ENCODE data around the gene TSPAN14. TPM values are rescaled to one million over a fixed set of nuclear protein-coding genes. Genes with fewer than 3 reads are reported as not detected.

Gene TSPAN14
- total RNA-seq, 6 experiments from 2014 or later = 72.9 to 96.2 (median 84.5) TPM

DNA sequence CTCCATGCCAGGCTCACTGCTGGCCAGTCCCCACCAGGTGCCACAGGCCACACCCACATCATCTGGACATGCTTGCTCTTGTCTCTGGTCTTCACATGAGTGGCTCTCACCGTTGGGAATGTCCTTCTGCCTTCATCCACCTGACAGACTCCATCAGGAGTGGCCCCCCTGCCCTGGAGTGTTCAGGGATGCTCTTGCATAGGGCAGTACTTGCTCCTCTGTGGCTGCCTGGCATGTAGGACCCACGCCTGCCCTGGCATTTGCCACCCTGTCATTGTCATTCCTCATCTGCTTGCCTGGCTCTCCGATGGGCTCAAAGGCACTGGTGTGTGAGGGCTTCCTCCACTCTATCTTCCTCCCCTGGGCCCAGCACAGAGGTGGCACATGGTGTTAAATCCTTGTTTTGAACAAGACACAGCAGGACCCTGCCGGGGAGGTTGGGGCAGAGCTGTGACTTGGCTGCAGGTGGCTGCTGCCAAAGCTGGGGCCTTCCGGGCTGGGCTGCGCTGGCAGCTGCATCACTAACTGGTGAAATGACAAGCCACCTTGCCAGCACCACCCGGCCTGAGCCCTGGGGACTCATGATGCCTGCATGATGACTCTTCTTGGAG is 85.4 kb downstream of the TSPAN14 start:
- H3K4me1 Mint-ChIP-seq (ENCODE audit: low read depth) = peaks cover 18% of the 10 kb centered on the region
- H3K27ac Mint-ChIP-seq = no peak overlapping the region

DNA sequence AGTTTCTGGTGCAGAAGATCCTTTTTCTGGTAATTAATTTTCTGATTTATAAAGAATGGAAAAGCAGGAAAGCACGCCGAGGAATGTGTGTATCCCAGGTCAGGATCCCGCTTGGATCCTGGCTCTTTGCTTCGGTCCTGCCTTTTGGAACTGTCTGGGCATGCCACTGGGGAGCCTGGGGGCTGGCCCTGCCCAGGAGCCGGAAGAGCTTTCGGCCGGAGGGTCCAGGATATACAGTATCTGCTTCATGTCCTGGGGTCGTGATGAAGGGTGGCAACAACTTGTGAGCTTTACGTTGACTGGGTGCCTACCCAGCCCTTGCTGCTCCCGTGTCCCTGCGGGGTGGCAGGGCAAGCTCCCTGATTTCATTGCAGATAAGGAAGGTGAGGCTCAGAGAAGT is 86.0 kb downstream of the TSPAN14 start:
- TF ChIP-seq, protein P1, sequence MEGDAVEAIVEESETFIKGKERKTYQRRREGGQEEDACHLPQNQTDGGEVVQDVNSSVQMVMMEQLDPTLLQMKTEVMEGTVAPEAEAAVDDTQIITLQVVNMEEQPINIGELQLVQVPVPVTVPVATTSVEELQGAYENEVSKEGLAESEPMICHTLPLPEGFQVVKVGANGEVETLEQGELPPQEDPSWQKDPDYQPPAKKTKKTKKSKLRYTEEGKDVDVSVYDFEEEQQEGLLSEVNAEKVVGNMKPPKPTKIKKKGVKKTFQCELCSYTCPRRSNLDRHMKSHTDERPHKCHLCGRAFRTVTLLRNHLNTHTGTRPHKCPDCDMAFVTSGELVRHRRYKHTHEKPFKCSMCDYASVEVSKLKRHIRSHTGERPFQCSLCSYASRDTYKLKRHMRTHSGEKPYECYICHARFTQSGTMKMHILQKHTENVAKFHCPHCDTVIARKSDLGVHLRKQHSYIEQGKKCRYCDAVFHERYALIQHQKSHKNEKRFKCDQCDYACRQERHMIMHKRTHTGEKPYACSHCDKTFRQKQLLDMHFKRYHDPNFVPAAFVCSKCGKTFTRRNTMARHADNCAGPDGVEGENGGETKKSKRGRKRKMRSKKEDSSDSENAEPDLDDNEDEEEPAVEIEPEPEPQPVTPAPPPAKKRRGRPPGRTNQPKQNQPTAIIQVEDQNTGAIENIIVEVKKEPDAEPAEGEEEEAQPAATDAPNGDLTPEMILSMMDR (IDR thresholded peaks at IDR 0.05) = no peak
- H3K27me3 Mint-ChIP-seq (ENCODE audit: insufficient read depth) = peaks cover 13% of the 10 kb centered on the region
- no peak for DNase-seq
- no peaks in the 10 kb centered on the region for H3K36me3 Mint-ChIP-seq (ENCODE audit: low read depth)
- peaks cover 18% of the 10 kb centered on the region for H3K4me1 Mint-ChIP-seq (ENCODE audit: low read depth)
- no peak overlapping the region for H3K4me3 Mint-ChIP-seq
- H3K27ac Mint-ChIP-seq = no peak overlapping the region
- no peaks in the 10 kb centered on the region for H3K9me3 Mint-ChIP-seq

More for the DNA sequence above, 85.4 kb downstream of the TSPAN14 start:
- peaks cover 8% of the 10 kb centered on the region for H3K27me3 Mint-ChIP-seq (ENCODE audit: insufficient read depth)
- no peak for DNase-seq
- TF ChIP-seq, protein P1 (IDR thresholded peaks at IDR 0.05) = no peak
- H3K36me3 Mint-ChIP-seq (ENCODE audit: low read depth) = no peaks in the 10 kb centered on the region
- no peaks in the 10 kb centered on the region for H3K9me3 Mint-ChIP-seq
- H3K4me3 Mint-ChIP-seq = no peak overlapping the region

DNA sequence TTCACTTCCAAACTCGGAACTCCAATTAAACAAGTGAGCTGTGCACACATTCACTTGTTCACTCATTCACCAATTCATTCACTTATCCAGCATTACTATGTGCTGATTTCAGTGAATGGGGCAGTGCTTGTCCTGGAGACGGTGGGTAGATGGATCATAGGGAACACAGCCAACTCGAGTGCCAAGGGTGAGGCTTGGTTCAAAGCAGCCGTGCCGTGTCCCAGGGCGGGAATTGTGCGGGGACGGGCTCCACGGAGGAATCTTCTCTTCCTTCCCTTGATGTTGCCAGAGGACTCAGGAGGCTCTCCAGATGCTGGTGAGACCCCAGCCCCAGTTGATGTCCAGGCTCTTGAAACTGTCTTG is 86.5 kb downstream of the TSPAN14 start:
- H3K4me3 Mint-ChIP-seq = no peak overlapping the region
- TF ChIP-seq, protein P1 (IDR thresholded peaks at IDR 0.05) = no peak

DNA sequence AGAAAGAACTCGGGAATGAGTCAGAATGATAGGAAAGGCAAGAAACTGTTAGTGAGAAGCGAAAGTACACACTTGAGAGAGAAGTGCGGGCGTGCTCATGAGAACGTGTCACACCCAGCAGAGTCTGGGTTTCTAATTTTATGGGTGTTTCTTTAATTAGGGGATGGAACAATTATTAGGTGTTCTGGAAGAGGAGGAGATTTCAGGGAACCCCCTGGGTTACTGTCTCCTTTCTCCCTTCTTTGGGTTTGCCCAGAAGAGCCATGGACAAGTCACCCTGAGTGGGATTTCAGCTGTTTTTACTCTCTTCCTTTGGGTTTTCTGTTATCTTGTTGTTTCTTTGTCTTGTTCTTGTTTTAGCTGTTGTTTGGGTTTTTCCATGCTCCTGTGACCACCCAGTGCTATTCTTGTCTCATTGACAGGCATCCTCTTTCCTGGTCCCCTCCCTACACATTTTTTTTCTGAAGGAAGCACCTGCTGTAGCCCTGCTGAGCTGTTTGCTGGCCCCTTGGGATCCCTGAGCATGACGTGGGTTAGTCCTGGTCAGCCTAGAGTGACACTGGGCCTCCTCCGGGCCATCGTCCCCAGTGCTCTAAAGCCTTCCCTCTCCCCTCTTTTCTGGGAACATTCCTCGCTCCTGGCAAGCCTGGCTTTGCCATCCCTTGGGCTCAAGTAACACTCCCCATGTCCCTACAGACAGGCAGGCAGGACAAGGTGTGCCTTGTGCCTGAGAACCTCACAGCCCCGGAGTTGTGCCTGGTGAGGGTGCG is 87.1 kb downstream of the TSPAN14 start:
- Mint-ChIP-seq H3K4me3 (no peak overlapping the region), H3K27ac (no peak overlapping the region), H3K36me3 (ENCODE audit: low read depth) (no peaks in the 10 kb centered on the region), H3K4me1 (ENCODE audit: low read depth) (peaks cover 18% of the 10 kb centered on the region), H3K9me3 (no peaks in the 10 kb centered on the region), H3K27me3 (ENCODE audit: insufficient read depth) (peaks cover 20% of the 10 kb centered on the region)
- DNase-seq = no peak
- TF ChIP-seq, protein P1 (IDR thresholded peaks at IDR 0.05) = no peak

More for the DNA sequence above, 86.5 kb downstream of the TSPAN14 start:
- peaks cover 18% of the 10 kb centered on the region for H3K4me1 Mint-ChIP-seq (ENCODE audit: low read depth)
- no peak overlapping the region for H3K27ac Mint-ChIP-seq
- H3K36me3 Mint-ChIP-seq (ENCODE audit: low read depth) = no peaks in the 10 kb centered on the region
- H3K9me3 Mint-ChIP-seq = no peaks in the 10 kb centered on the region
- DNase-seq = no peak
- H3K27me3 Mint-ChIP-seq (ENCODE audit: insufficient read depth) = peaks cover 16% of the 10 kb centered on the region

DNA sequence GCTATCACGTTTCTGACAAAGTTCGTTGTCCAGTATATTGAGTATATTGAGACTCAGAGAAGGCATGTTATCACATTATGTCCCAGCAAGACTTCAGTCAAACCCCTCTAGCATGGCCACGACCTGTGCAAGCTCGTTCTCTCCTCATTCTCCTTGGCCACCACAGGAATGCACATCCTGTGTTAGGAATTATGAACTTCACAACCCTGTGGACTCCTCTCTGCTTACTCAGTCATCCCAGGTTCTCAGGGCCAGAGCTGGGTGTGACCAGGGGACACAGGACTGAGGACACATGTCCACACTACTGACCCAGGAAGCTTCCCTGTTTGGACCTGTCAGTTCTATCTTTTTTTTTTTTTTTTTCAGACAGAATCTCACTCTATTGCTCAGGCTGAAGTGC is 87.9 kb downstream of the TSPAN14 start:
- Mint-ChIP-seq H3K27me3 (ENCODE audit: insufficient read depth) (peaks cover 20% of the 10 kb centered on the region), H3K27ac (no peak overlapping the region), H3K4me1 (ENCODE audit: low read depth) (peaks cover 18% of the 10 kb centered on the region), H3K9me3 (no peaks in the 10 kb centered on the region), H3K36me3 (ENCODE audit: low read depth) (no peaks in the 10 kb centered on the region), H3K4me3 (no peak overlapping the region)
- peak; percentile 11 for DNase-seq
- TF ChIP-seq, protein P1 (IDR thresholded peaks at IDR 0.05) = no peak

Measured in HFFc6 (cell line).